Fibroblast of skin of scalp (primary cell): ENCODE measurements around the gene SPEG.

Experiments used
- DNase-seq: peaks from one replicate; pipeline ENCODE4 v3.0.0-alpha.2; 2013

The SPEG gene

GRCh38 chr2:219536967-219537366 lies 102.3 kb downstream of the SPEG start:
- DNase-seq = no peak

GRCh38 chr2:219537657-219538488 lies 103.2 kb downstream of the SPEG start:
- no peak for DNase-seq

- peak; percentile 61 for DNase-seq
Observed at GRCh38 chr2:219538504-219538951, 103.9 kb downstream of the SPEG start.

GRCh38 chr2:219538956-219539788 lies 104.5 kb downstream of the SPEG start:
- no peak for DNase-seq

- no peak for DNase-seq
Observed at GRCh38 chr2:219539926-219540678, 105.5 kb downstream of the SPEG start.

GRCh38 chr2:219540784-219541504 lies 106.3 kb downstream of the SPEG start:
- no peak for DNase-seq

- DNase-seq = peak; percentile 61
Observed at GRCh38 chr2:219541611-219542180, 107.1 kb downstream of the SPEG start.

- DNase-seq = peak; percentile 14
Observed at GRCh38 chr2:219542931-219543595, 108.4 kb downstream of the SPEG start.

- peak; percentile 99 for DNase-seq
Observed at GRCh38 chr2:219543596-219544358, 109.1 kb downstream of the SPEG start, which contains the start of the genes CHPF and TMEM198. Gene CHPF (minus strand): TSS chr2:219543809. CDS start chr2:219543538, 271 bp downstream. Gene TMEM198 (plus strand): TSS chr2:219544028. CDS start chr2:219544728, 700 bp downstream.

GRCh38 chr2:219544567-219544966 lies 109.9 kb downstream of the SPEG start:
- DNase-seq = no peak

- DNase-seq = no peak
Observed at GRCh38 chr2:219545295-219545942, 110.8 kb downstream of the SPEG start.

GRCh38 chr2:219545943-219546352 lies 111.3 kb downstream of the SPEG start:
- no peak for DNase-seq

- DNase-seq = no peak
Observed at GRCh38 chr2:219547621-219548020, 113.0 kb downstream of the SPEG start.
